ENCODE data around the gene KIAA0513.

GRCh38 chr16:85103114-85104079 lies 75.8 kb downstream of the KIAA0513 start:
- TF ChIP-seq POLR2AphosphoS5 (IDR thresholded peaks at IDR 0.05; ENCODE audit: insufficient read depth, low read depth, low read length) (no peak), JUN (IDR thresholded peaks at IDR 0.05; ENCODE audit: borderline replicate concordance, insufficient read depth, insufficient read length, low read depth) (no peak), POLR2A (IDR thresholded peaks at IDR 0.05; ENCODE audit: low read depth, low read length) (no peak), EZH2 (IDR thresholded peaks at IDR 0.05; ENCODE audit: borderline replicate concordance, low read depth, low read length, severe bottlenecking) (no peak), MYC (IDR thresholded peaks at IDR 0.05; ENCODE audit: low read depth, low read length) (no peak), GATA2 (IDR thresholded peaks at IDR 0.05; ENCODE audit: insufficient read depth, insufficient read length, low read depth, low read length) (no peak), FOS (IDR thresholded peaks at IDR 0.05; ENCODE audit: borderline replicate concordance, insufficient read depth, low read length) (no peak)
- TF ChIP-seq, protein P1, sequence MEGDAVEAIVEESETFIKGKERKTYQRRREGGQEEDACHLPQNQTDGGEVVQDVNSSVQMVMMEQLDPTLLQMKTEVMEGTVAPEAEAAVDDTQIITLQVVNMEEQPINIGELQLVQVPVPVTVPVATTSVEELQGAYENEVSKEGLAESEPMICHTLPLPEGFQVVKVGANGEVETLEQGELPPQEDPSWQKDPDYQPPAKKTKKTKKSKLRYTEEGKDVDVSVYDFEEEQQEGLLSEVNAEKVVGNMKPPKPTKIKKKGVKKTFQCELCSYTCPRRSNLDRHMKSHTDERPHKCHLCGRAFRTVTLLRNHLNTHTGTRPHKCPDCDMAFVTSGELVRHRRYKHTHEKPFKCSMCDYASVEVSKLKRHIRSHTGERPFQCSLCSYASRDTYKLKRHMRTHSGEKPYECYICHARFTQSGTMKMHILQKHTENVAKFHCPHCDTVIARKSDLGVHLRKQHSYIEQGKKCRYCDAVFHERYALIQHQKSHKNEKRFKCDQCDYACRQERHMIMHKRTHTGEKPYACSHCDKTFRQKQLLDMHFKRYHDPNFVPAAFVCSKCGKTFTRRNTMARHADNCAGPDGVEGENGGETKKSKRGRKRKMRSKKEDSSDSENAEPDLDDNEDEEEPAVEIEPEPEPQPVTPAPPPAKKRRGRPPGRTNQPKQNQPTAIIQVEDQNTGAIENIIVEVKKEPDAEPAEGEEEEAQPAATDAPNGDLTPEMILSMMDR (IDR thresholded peaks at IDR 0.05; ENCODE audit: extremely low read depth in 1 of 2, insufficient read depth in 1 of 2, low read depth in 1 of 2, low read length in 2 of 2) = no peak
- TF ChIP-seq, protein P2, sequence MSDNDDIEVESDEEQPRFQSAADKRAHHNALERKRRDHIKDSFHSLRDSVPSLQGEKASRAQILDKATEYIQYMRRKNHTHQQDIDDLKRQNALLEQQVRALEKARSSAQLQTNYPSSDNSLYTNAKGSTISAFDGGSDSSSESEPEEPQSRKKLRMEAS (IDR thresholded peaks at IDR 0.05; ENCODE audit: insufficient read depth, insufficient read length) = no peak

Measured in endothelial cell of umbilical vein (primary cell).